Stimulated activated CD4-positive, alpha-beta T cell treated with anti-CD3 and anti-CD28 coated beads, Interleukin-2, amount 100 ng/mL, for 24 hours (primary cell): Measurements from ENCODE around the gene GARS1.
"Not testable (repeated sequence)": the region's sequence is repeated elsewhere in the genome, so short reads cannot be mapped to it uniquely, and the experiment has no call there.

Experiments
- DNase-seq, 2 donors: peaks; one replicate each; pipeline ENCODE4 v3.0.0-alpha.2; 2020

Gene GARS1

GRCh38 chr7:30594540-30595435, at the start of gene GARS1:
GARS1 (plus strand) TSS chr7:30594878; CDS start chr7:30594922, 44 bp downstream.
- peak; percentile 90 for DNase-seq

GRCh38 chr7:30545791-30546555, 48.7 kb upstream of the GARS1 start:
- DNase-seq, result no peak

GRCh38 chr7:30546596-30546995, 48.1 kb upstream of the GARS1 start:
- no peak for DNase-seq

GRCh38 chr7:30548845-30549244, 45.8 kb upstream of the GARS1 start:
- DNase-seq, result peak; percentile 48

- no peak for DNase-seq
Observed at GRCh38 chr7:30549931-30550493, 44.7 kb upstream of the GARS1 start.

- no peak for DNase-seq
Observed at GRCh38 chr7:30552330-30552729, 42.3 kb upstream of the GARS1 start.

GRCh38 chr7:30553141-30553540, 41.5 kb upstream of the GARS1 start:
- no peak for DNase-seq

GRCh38 chr7:30553546-30553945, 41.1 kb upstream of the GARS1 start:
- DNase-seq, result no peak

GRCh38 chr7:30555525-30555924, 39.2 kb upstream of the GARS1 start:
- DNase-seq, result no peak

- DNase-seq, result no peak
Observed at GRCh38 chr7:30556840-30557239, 37.8 kb upstream of the GARS1 start.

- DNase-seq, result no peak
Observed at GRCh38 chr7:30557245-30557644, 37.4 kb upstream of the GARS1 start.

- DNase-seq, result no peak
Observed at GRCh38 chr7:30559611-30560010, 35.1 kb upstream of the GARS1 start.

GRCh38 chr7:30561389-30561788, 33.3 kb upstream of the GARS1 start:
- no peak for DNase-seq

- DNase-seq, result no peak
Observed at GRCh38 chr7:30562498-30562897, 32.2 kb upstream of the GARS1 start.

- no peak for DNase-seq
Observed at GRCh38 chr7:30562909-30563308, 31.8 kb upstream of the GARS1 start.

- no peak for DNase-seq
Observed at GRCh38 chr7:30563326-30563942, 31.2 kb upstream of the GARS1 start.

GRCh38 chr7:30564243-30564892, 30.3 kb upstream of the GARS1 start:
- peak; percentile 80 to 81 for DNase-seq

- no peak for DNase-seq
Observed at GRCh38 chr7:30566596-30566995, 28.1 kb upstream of the GARS1 start.

GRCh38 chr7:30567081-30567480, 27.6 kb upstream of the GARS1 start:
- no peak for DNase-seq

- DNase-seq, result not testable (repeated sequence)
Observed at GRCh38 chr7:30570238-30570637, 24.4 kb upstream of the GARS1 start.

- no peak for DNase-seq
Observed at GRCh38 chr7:30572212-30572841, 22.4 kb upstream of the GARS1 start.

GRCh38 chr7:30575910-30576309, 18.8 kb upstream of the GARS1 start:
- DNase-seq, result no peak
